Measurements from ENCODE around the gene RPRD2.

RPRD2 gene

GRCh38 chr1:150511985-150512660 is 148.2 kb downstream of the RPRD2 start:
- Histone ChIP-seq H2AFZ (no peak overlapping the region), H3K4me2 (ENCODE audit: low read length) (no peak overlapping the region), H3K9me3 (ENCODE audit: control insufficient read depth, low read length) (no peaks in the 10 kb centered on the region), H3K79me2 (no peaks in the 10 kb centered on the region), H3K27me3 (ENCODE audit: control insufficient read depth, insufficient read depth, low read length) (no peaks in the 10 kb centered on the region), H3K4me1 (no peaks in the 10 kb centered on the region), H3K4me3 (ENCODE audit: low read depth, low read length) (no peak overlapping the region), H3K36me3 (ENCODE audit: control insufficient read depth, insufficient read depth, low read length) (no peaks in the 10 kb centered on the region), H3K27ac (no peak overlapping the region), H3K9ac (no peak overlapping the region)
- no peak for TF ChIP-seq CTCF (IDR thresholded peaks at IDR 0.05)

GRCh38 chr1:150512846-150513245 is 148.9 kb downstream of the RPRD2 start:
- TF ChIP-seq CTCF (IDR thresholded peaks at IDR 0.05) = no peak
- no peak overlapping the region for H3K4me3 ChIP-seq (ENCODE audit: low read depth, low read length)
- H3K27me3 ChIP-seq (ENCODE audit: control insufficient read depth, insufficient read depth, low read length) = no peaks in the 10 kb centered on the region
- H3K79me2 ChIP-seq = no peaks in the 10 kb centered on the region
- H2AFZ ChIP-seq = no peak overlapping the region
- H3K36me3 ChIP-seq (ENCODE audit: control insufficient read depth, insufficient read depth, low read length) = no peaks in the 10 kb centered on the region
- no peak overlapping the region for H3K9ac ChIP-seq
- H3K27ac ChIP-seq = no peak overlapping the region
- H3K4me1 ChIP-seq = no peaks in the 10 kb centered on the region
- H3K4me2 ChIP-seq (ENCODE audit: low read length) = no peak overlapping the region
- H3K9me3 ChIP-seq (ENCODE audit: control insufficient read depth, low read length) = no peaks in the 10 kb centered on the region

GRCh38 chr1:150513351-150513791 is 149.4 kb downstream of the RPRD2 start:
- no peaks in the 10 kb centered on the region for H3K27me3 ChIP-seq (ENCODE audit: control insufficient read depth, insufficient read depth, low read length)
- no peak overlapping the region for H3K9ac ChIP-seq
- H3K79me2 ChIP-seq = no peaks in the 10 kb centered on the region
- no peak for TF ChIP-seq CTCF (IDR thresholded peaks at IDR 0.05)
- H3K4me3 ChIP-seq (ENCODE audit: low read depth, low read length) = no peak overlapping the region
- H3K4me2 ChIP-seq (ENCODE audit: low read length) = no peak overlapping the region
- no peaks in the 10 kb centered on the region for H3K9me3 ChIP-seq (ENCODE audit: control insufficient read depth, low read length)
- no peaks in the 10 kb centered on the region for H3K36me3 ChIP-seq (ENCODE audit: control insufficient read depth, insufficient read depth, low read length)
- H3K4me1 ChIP-seq = no peaks in the 10 kb centered on the region
- no peak overlapping the region for H2AFZ ChIP-seq
- H3K27ac ChIP-seq = no peak overlapping the region

- no peak overlapping the region for H2AFZ ChIP-seq
- H3K4me2 ChIP-seq (ENCODE audit: low read length) = no peak overlapping the region
- H3K9me3 ChIP-seq (ENCODE audit: control insufficient read depth, low read length) = no peaks in the 10 kb centered on the region
- no peak overlapping the region for H3K9ac ChIP-seq
- no peak overlapping the region for H3K27ac ChIP-seq
- H3K36me3 ChIP-seq (ENCODE audit: control insufficient read depth, insufficient read depth, low read length) = no peaks in the 10 kb centered on the region
- TF ChIP-seq CTCF (IDR thresholded peaks at IDR 0.05) = no peak
- no peaks in the 10 kb centered on the region for H3K4me1 ChIP-seq
- no peak overlapping the region for H3K4me3 ChIP-seq (ENCODE audit: low read depth, low read length)
- H3K27me3 ChIP-seq (ENCODE audit: control insufficient read depth, insufficient read depth, low read length) = no peaks in the 10 kb centered on the region
- no peaks in the 10 kb centered on the region for H3K79me2 ChIP-seq
These were observed 150.3 kb downstream of the RPRD2 start for GRCh38 chr1:150514260-150514659.

GRCh38 chr1:150514913-150515327 is 151.0 kb downstream of the RPRD2 start:
- Histone ChIP-seq H3K4me1 (no peaks in the 10 kb centered on the region), H3K9ac (no peak overlapping the region), H2AFZ (peak overlapping the region; percentile 93), H3K4me3 (ENCODE audit: low read depth, low read length) (peak overlapping the region; percentile 80), H3K4me2 (ENCODE audit: low read length) (peak overlapping the region; percentile 86), H3K79me2 (no peaks in the 10 kb centered on the region), H3K9me3 (ENCODE audit: control insufficient read depth, low read length) (no peaks in the 10 kb centered on the region), H3K27ac (peak overlapping the region; percentile 39), H3K36me3 (ENCODE audit: control insufficient read depth, insufficient read depth, low read length) (no peaks in the 10 kb centered on the region), H3K27me3 (ENCODE audit: control insufficient read depth, insufficient read depth, low read length) (no peaks in the 10 kb centered on the region)
- TF ChIP-seq CTCF (IDR thresholded peaks at IDR 0.05) = no peak
